NCI-H524 (cell line): ENCODE measurements around the gene ERBB4.
"Not testable (repeated sequence)": the region's sequence is repeated elsewhere in the genome, so short reads cannot be mapped to it uniquely, and the experiment has no call there.

Experiments
- DNase-seq, 2 experiments: peaks; one replicate each; lab custom pipeline; 2025; lab: John Stamatoyannopoulos, UW

Gene ERBB4

DNA sequence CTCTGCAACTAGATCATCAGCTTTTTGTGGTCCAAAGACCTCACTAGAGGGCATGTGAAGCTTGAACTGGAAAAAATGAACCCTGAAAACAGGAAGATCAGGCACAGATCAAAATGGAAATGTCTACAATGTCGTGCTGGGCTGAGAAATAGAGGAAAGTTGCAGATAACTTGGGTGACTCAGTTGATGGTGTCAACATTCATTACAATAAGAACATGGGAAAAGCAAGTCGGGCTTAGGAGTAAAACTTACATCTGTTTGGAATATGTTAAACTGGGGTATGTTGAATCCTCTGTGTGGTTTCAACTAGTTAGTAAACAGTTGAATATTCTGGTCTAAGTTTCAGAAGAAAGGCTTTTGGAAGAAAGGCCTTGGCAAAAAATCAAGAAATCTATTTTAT, 940.4 kb downstream of the ERBB4 start:
- DNase-seq: no peak

DNA sequence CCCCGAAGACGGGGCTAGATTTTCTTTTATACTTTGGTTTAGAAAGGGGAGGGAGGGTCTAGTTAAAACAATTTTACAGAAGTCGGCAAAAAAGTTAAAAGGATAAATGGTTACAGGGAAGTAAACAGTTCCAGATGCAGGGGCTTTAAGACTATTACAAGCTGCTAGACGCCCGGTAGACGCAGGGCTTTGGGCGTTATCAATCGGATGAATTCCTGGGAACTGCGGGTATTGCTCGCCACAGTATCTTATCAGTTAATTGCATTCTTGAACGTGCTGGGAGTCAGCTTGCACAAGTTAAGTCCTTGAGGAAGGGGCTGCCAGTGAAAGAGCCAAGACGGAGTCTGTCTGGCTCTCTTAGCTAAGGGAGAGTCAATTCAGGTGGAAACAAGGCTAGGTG, 946.6 kb downstream of the ERBB4 start:
- not testable (repeated sequence) for DNase-seq

DNA sequence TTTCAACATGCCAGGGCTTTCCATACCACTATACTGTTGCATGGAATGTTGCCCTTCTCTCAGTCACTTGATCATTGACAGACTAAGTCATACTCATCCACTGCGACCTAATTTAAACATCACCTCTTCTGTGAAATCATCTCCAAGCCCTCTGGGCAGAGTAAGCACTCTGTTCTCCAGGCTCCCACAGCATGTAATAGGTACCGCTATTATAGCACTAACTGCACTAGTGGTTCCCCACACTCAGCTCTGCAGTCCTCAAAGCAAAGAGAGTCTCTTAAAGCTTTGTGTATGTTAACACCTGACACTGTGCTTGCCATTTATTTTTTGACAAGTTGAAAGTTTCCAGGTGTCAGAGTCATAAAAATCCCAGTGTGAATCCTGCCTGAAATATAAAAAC, 947.2 kb downstream of the ERBB4 start:
- DNase-seq: no peak

DNA sequence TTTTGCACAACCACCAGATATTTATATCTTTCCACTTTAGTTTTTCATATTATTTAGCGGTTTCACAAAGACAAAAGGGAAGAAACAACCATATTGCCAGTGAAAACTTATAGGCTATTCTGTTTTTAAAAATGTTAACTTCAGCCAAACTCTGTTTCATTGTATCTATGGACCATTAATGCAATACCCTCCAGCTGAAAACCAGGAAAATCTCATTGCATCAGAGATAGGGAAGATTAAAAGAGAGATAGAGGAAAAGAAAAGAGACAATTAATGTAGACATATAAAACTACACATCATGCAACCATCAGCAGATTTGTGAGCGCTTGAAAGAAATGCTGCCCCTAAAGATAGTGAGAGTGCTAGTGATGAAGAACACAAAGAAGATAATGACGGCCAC, 970.2 kb downstream of the ERBB4 start:
- no peak for DNase-seq

DNA sequence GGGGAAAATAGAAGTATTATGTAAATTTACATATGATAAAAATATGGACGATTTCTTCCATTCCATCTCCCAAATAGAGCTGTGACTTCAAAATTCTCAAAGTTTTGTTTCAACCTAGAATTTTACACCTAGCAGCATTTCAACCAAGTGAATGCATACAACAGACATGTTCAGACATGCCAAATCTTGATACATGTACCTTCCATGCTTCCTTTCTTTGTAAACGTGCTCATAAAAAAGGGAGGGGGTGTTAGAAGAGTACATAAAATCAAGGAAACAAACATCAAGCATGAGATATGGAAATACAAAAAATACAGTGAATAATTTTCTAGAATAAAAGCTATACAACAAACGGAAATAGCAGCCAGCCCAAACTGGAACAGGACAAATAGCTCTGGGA, 974.2 kb downstream of the ERBB4 start:
- no peak for DNase-seq

DNA sequence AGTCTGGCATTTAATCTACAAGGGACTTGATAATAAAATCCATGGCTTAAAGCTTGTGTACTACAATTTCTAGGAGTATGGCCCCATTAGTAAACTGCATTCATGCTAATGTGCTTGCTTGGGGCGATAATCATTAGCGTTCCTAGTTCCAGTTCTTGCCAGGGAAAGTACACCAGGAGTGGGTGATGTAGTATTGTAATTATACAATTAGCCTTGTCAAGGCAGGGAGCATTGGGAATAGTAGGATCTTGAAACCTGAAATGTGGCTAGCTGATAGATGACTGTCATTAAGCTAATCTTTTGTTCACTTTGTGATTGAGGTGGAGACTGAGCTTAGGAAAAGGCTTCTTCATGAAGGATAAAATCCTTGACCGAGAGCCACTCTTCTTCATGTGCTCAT, 993.0 kb downstream of the ERBB4 start:
- DNase-seq: no peak

DNA sequence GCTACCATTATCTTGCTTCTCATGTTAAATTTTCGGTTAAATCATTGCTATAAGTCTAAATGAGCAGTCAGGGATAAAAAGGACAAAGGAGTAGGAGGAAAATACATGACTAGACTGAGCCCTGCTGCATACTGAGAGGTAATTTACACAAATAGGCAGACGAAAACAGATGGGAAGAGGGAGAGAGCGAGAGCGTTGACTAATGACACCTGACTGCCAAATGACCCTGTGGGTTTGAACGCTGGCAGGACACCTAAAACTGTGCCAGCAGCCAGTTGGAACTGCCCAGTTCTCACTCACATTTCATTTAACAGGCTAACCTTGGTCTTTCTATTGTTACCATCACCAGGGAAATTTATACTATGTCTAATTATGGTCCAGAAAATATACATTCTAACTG, 1004.0 kb downstream of the ERBB4 start:
- peak; percentile 27 to 65 for DNase-seq

DNA sequence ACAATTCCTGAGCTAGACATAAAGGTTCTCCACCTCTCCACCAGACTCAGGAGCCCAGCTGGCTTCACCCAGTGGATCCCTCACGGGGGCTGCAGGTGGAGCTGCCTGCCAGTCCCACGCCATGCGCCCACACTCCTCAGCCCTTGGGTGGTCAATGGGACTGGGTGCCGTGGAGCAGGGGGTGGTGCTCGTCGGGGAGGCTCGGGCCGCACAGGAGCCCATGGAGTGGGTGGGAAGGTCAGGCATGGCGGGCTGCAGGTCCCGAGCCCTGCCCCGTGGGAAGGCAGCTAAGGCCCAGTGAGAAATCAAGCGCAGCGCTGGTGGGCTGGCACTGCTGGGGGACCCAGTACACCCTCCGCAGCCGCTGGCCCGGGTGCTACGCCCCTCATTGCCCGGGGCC, 1014.4 kb downstream of the ERBB4 start:
- not testable (repeated sequence) for DNase-seq

DNA sequence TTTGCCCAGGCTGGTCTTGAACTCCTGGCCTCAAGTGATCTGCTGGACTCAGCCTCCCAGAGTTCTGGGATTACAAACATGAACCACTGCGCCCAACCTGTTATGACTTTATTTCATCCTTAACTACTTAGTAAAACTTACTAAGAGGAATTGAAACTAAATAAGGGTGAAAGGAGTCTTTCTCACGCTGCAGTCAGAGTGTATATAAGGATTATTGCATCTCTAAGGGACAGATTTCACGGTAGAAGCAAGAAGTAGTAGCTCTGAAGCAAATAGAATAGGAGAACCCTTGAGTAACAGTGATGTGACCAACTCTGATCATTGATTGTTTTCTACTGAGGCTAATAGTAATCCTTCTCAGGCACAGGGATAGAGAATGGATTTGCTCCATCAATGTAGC, 1022.1 kb downstream of the ERBB4 start:
- DNase-seq: no peak

DNA sequence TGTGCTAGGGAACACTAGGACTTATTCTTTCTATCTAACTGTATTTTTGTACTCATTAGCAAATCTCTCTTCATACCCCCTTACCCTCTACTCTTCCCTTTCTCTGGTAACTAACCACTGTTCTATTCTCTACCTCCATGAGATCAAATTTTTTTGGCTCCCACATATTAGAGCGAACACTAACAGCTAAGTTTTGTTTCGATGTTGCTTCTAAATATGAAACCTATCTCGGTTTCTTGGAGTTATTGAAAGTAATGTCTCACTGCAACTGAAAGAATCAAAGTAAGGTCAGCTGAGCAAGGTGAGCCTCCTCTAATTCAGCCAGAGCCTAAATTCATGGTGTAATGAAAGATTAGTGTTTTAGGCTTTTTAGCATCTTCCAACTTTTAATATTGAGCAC, 1024.6 kb downstream of the ERBB4 start:
- no peak for DNase-seq

DNA sequence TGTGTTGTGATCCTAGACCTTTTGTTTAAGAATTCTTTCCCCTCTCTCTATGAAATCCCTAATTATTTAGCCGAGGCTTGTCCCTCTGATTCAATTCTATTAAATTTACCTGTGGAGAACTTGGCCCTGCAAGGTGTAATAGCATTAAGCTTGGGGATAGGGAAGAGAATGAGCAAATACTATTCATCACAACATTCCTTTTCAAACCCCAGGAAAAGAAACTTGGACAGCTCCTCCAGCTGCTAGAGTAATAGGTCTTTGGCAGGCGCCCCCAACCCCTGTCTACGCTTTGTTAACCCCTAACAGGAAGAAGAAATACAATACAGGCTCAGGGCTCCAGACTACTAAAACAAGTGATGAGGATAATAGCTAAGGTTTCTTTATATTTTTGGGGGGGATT, 1025.2 kb downstream of the ERBB4 start:
- DNase-seq: no peak

DNA sequence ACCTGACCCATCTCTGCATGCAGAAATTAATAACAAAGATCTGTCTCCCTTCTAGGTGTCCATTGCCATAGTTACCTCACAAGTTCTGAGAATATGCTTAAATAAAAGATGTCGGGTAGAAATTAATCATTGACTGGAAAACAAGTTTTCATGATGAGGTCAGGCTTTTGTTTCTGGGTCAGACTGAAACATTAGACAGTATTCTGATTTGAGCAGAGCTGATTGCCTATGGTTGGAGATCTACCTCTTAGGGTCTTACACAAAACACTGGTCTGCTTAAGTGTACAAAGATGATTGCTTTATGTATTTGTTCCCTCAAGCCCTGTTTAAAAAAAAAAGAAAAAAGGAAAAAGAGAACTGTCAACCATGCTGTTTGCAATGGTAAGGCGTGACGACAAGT, 1025.8 kb downstream of the ERBB4 start:
- DNase-seq: no peak

DNA sequence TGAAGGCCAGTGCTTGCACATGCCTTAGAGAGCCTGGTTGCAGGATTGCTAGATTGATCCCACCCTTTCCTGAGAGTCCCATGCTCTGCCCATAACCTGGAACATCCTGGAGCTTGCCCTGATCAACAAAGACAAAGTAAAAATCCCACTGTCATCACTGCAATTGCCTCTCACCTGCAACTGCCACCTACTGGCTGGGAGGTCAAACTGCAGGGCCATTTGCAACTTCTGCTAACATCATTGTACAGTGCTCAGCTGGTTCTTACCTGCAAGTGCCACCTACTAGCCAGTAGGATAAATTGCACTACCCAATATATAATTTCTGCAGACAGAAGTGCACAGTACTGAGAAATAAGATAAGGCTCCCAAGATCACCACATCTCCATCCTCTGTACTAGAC, 1034.7 kb downstream of the ERBB4 start:
- no peak for DNase-seq

DNA sequence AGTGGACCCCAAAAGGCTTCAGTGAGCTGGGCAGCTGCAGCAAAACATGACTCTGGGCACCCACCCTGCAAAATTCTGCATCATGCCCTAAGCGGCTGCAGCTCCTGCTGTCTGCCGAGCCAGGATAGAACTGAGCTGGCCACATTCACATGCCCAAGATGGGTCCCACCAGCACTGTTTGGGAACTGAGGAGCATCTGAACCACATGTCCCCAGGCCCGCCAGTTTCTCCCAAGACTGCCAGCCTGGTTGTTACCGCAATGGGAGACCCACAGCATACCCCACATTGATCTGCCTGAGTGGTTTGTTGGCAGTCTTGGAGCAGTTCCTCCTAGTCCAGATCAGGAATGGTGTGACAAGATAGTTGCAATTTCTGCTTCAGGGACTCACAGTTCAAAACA, 1035.4 kb downstream of the ERBB4 start:
- DNase-seq: no peak

DNA sequence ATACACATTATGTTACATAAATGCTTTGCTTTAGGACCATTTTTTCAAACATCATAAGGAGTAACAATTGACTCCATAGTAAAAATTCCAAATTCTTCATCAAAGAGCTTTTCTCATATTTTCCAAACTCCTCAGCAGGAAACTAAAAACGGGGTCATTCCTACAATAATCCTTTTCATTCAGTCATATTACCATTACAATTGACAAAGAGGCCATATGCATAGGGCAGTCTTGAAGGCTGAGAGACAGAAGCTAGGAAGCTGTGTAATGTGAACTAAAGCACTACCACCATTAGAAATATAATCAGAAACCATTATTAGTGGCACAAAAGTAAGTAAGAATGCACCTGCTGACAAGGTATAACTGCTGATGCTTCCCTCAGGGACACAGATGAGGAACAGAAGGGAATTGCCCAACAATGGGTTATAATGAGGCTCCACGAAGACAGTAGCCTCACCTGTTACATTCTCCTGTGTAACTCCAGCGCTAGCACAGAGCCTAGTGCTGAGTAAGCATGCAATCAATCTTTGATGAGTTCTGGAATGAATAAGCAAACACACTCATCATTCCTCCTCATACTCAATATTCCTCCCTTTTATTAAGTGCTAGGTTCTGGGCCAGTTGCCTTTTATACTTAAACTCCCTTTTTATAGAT, 1039.9 kb downstream of the ERBB4 start:
- no peak for DNase-seq

DNA sequence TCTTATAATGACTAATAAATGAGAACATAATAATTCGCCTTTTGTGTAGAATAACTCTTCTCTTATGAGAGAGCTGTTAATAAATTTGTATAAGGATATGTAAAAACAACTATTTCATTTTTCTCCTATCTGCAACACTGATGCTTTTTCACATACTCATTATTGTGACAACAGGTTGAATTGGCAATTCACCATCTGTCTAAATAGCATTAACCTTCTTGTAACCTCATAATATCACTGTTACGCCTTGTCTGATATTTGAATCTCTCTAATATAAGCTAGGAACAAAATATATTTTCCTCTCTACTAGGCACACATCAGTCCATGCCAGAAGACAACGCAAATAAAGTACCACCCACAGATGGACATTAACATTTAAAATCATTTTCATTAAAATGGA, 1043.3 kb downstream of the ERBB4 start:
- peak in 1 of 2 experiments; percentile 51 for DNase-seq

DNA sequence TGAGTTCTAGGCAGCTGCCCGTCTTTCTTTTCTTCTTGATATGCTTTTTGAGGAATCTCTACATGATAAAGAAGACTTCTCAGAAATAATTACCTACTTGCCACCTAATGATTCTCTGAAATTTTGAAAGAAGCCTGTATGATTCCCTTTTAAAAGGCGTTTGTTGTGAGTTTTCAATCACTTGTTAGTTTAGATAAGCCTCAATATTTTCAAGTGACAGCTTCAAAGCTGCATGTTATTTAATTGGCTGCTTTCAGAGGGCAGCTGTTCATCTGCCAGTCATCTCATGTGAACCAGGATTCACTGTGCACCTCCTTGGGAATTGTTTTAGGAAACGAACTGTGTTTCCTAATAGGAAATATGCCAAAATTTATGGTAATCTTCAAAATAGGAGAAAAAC, 1044.1 kb downstream of the ERBB4 start:
- DNase-seq: peak; percentile 19 to 58

DNA sequence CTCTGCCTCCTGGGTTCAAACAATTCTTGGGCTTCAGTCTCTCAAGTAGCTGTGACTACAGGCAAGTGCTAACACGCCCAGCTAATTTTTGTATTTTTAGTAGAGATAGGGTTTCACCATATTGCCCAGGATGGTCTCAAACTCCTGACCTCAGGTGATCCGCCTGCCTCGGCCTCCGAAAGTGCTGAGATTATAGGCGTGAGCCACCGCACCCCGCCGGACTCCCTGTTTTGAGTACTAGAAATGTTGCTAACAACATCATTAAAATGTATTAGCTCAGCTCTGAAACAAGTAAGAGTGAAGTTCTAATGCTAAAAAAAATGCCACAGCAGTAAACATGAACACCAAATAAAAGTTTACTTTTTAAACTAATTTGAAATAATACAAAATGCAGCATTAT, 1044.5 kb downstream of the ERBB4 start:
- no peak for DNase-seq

DNA sequence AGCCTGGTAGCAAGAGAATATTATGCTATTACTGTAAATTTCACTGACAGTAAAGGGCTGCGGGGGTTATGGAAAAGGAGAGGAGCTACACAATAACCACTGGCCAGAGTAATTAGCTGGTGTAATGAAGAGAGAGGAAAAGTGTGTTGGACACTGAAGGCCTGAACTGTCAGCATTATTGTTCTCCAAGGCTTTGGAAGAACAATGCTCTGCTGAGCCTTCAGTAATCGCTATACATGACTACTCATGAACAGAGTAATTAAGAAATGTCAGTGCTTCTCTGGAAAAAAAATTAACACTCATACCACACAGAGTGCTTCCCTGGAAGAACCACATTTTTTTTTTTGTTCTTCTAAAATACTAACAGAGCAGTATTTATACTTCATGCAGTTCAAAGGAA, 1050.9 kb downstream of the ERBB4 start:
- no peak for DNase-seq

DNA sequence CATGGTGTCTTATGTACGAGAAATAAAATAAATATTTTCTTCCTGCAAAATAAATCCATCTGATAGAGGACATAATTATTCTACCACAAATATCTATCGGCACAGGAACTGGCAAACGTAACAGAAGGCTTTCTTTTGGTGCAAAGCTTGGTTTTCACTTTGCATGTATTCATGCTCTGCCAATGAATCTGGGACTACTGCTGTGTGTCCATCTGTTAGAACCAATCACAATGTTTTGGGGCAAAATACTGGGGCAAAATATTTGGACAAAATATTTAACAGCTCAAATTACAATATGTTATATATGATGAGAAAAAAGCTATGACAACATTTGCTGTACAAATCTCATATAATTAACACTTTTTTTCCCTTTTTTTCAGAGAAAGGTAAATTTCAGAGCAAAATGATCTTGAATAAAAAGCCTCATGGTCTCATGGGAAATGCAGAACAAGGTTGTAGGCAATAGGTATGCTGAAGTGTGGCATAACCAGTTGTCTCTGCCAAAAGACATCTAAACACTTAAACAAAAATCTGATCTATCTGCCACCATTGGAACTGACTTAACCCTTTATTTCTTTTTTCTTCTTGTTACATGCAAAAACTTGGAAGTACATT, 1059.0 kb downstream of the ERBB4 start:
- DNase-seq: no peak

DNA sequence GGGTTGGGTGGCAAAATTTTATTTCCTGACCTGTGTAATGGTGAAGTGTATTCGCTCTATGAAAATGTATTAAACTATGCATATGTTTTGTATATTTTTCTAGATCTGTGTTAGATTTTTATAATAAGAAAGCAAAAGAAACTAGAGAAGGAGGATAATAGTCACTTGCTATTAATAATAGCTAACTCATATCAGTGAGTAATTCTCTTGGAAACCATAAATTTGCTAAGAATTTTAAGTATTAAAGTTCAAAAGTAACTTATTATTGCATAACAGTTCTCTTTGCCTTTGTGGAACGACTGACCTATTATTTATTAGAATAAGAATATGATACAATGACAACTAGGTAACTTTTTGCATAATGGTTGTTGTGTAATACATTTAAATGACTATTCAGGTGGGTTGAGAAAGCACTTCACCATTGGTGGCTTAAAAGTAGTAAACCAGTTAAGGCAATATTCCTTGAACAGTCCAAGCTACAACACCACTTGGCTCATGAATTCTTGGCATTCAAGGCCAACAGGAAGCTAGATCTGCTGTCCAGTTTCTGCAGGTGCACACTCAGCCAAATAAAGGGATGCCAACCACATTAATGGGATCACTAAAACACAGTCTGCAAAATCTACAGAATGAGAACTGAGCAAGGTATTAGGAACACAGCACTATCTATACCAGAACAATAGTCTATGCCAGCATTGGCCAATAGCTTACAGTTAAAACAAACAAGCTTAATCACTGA, 1060.9 kb downstream of the ERBB4 start:
- DNase-seq: no peak

DNA sequence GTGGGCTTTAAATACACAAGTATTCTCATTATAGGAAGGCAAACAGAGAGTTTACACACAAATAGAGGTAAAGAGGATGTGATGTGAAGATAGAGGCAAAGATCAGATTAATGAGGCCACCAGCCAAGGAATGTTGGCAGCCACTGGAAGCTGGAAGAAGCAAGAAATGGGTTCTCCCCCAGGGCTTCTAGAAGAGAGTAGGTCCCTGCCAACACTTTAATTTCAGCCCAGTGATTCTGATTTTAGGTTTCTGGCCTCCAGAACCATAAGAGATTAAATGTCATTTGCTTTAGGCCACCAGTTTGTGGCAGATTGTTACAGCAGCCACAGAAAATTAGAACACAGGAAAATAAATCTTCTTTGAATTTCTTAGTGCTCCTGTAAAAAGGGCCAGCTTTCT, 1065.5 kb downstream of the ERBB4 start:
- no peak for DNase-seq

DNA sequence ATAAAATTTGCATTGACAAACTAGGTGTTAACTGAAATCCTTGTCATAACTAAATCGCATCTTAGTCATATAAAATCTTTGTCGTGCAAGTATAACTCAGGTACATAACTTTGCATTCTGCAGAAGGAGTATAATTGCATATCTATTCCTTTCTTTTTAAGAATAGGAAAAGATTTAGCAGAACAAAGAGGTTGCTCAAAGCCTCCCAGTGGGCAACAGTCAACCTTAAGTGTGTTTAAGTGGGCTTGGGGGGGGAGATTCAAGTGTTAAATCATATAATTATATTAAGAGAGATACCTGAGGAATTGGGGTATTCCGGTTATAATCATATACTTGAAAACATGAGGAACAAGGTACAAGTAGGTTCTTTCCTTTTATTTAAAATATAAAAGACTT, 1068.9 kb downstream of the ERBB4 start:
- no peak for DNase-seq
